HepG2 (cell line): ENCODE results near the gene CCNJL. TPM values are rescaled to one million over a fixed set of nuclear protein-coding genes. Genes with fewer than 3 reads are reported as not detected.

Experiments
- ATAC-seq: fragments of 200-7000 bp; cut with Tn5 transposase; 3 replicates; pipeline ENCODE4 v1.9.1; 2020; ENCODE audit warnings: mild to moderate bottlenecking, moderate library complexity
- BruUV-seq: library from RNA; stranded (reverse); fragments of 400-500 nt; replicated peaks from 2 replicates; lab custom pipeline; 2021; lab: Mats Ljungman, UMichigan
- CTCF ChIA-PET: fragments of 300-600 bp; formaldehyde crosslinking; extraction: SDS; loops from one replicate; lab custom pipeline; 2021; ENCODE audit warnings: low total read pairs, inconsistent platforms, low intra/inter-chr PET ratio; lab: Yijun Ruan, JAX
- POLR2A ChIA-PET: fragments of 350-600 bp; sonication (Branson Sonifier 250); formaldehyde crosslinking; loops from one replicate; lab custom pipeline; 2020; ENCODE audit warnings: antibody characterized with exemption, inconsistent platforms; lab: Yijun Ruan, JAX
- DNase-seq: peaks from one replicate; pipeline ENCODE4 v3.0.0-alpha.2; 2015; ENCODE audit warnings: low spot score
- FAIRE-seq: peaks from 3 replicates; lab custom pipeline; 2011; peaks lifted over from hg19 to GRCh38; lab: Jason Lieb, UNC
- H2AFZ ChIP-seq: one replicate; pipeline ENCODE4 v1.6.1; 2011; ENCODE audit warnings: low read length, inconsistent platforms
- H3K27ac ChIP-seq: fragments of 300-600 bp; 3 replicates; pipeline ENCODE4 v1.8.0; 2011; ENCODE audit warnings: mixed run types, mild to moderate bottlenecking, mixed read lengths, low read length, inconsistent platforms; ENCODE audit not compliant: insufficient read depth; ENCODE audit errors: extremely low read length
- H3K27me3 ChIP-seq, 2 experiments: fragments of 200-600 bp in 1 of 2; 2 replicates in 1 of 2; 3 replicates in 1 of 2; pipeline versions ENCODE4 v1.6.0 to v1.8.0; 2011; ENCODE audit warnings: low read length in 2 of 2, mild to moderate bottlenecking in 2 of 2, moderate library complexity in 2 of 2, inconsistent platforms in 1 of 2; ENCODE audit not compliant: insufficient read depth in 2 of 2, control insufficient read depth in 1 of 2
- H3K36me3 ChIP-seq, 2 experiments: fragments of 200-600 bp in 1 of 2; replicated peaks in 1 of 2; 2 replicates in 1 of 2; 3 replicates in 1 of 2; pipeline versions ENCODE4 v1.5.1 to v1.8.0; 2011; ENCODE audit warnings: low read length in 2 of 2, inconsistent platforms in 1 of 2; ENCODE audit not compliant: insufficient read depth in 2 of 2, control insufficient read depth in 1 of 2
- H3K4me1 ChIP-seq: 2 replicates; pipeline ENCODE4 v1.5.1; 2012; ENCODE audit warnings: low read length, inconsistent platforms; ENCODE audit not compliant: insufficient read depth
- H3K4me2 ChIP-seq: 2 replicates; pipeline ENCODE4 v1.6.0; 2011; ENCODE audit warnings: low read depth, low read length, inconsistent platforms
- H3K4me3 ChIP-seq, 3 experiments: fragments of 200-600 bp in 1 of 3; sonication (generic), shearing (Covaris generic) in 1 of 3; replicated peaks in 1 of 3; 2 replicates each; pipeline ENCODE4 v1.5.1; 2011 to 2016; ENCODE audit warnings: low read length in 3 of 3, inconsistent platforms in 2 of 3, low read depth in 2 of 3, mild to moderate bottlenecking in 2 of 3, control low read depth in 1 of 3, mixed read lengths in 1 of 3; ENCODE audit not compliant: insufficient read depth in 1 of 3
- H3K79me2 ChIP-seq: one replicate; pipeline ENCODE4 v1.6.1; 2011; ENCODE audit warnings: low read length, inconsistent platforms; ENCODE audit not compliant: insufficient read depth
- H3K9ac ChIP-seq: 2 replicates; pipeline ENCODE4 v1.6.0; 2011; ENCODE audit warnings: mild to moderate bottlenecking, low read depth, low read length, inconsistent platforms; ENCODE audit not compliant: insufficient read depth
- H3K9me3 ChIP-seq: 2 replicates; pipeline ENCODE4 v1.5.1; 2012; ENCODE audit warnings: mild to moderate bottlenecking, low read length
- H4K20me1 ChIP-seq: 2 replicates; pipeline ENCODE4 v1.6.0; 2011; ENCODE audit warnings: inconsistent platforms, mild to moderate bottlenecking, low read length, moderate library complexity; ENCODE audit not compliant: insufficient read depth
- ARID3A ChIP-seq: IDR thresholded peaks from 2 replicates; pipeline ENCODE4 v1.6.1; 2012; ENCODE audit warnings: low read depth, low read length, improper control_type of control experiment
- PBX2 ChIP-seq: IDR thresholded peaks from 2 replicates; pipeline ENCODE4 v1.6.1; 2016; ENCODE audit warnings: control low read depth
- ZFP36L1 ChIP-seq: sonication (generic); formaldehyde crosslinking; IDR thresholded peaks from 2 replicates; pipeline ENCODE4 v1.8.0; 2022; ENCODE audit warnings: mild to moderate bottlenecking, missing genetic modification reagents, moderate library complexity
- ZNF160 ChIP-seq: sonication (generic); formaldehyde crosslinking; IDR thresholded peaks from 2 replicates; pipeline ENCODE4 v1.8.0; 2022; ENCODE audit warnings: mild to moderate bottlenecking, inconsistent platforms, missing genetic modification reagents
- ZNF343 ChIP-seq: sonication (generic); formaldehyde crosslinking; IDR thresholded peaks from 2 replicates; pipeline ENCODE4 v1.4.0; 2020; ENCODE audit warnings: mild to moderate bottlenecking, missing genetic modification reagents
- WGBS: methylation state at CpG from one replicate; pipeline ENCODE4 v1.1.6; 2017; ENCODE audit warnings: low lambda C conversion rate; 5-methylcytosine and 5-hydroxymethylcytosine counted together
- in situ Hi-C: cut with HindIII; loops from 2 replicates; pipeline ENCODE4 v1.10.0; 2017; ENCODE audit warnings: low pct_unique_long_range_greater_than_20kb; ENCODE audit not compliant: extremely low pct_ligation_motif_present
- intact Hi-C: fragments of 100-400 bp; cut with micrococcal nuclease; formaldehyde crosslinking; loops from one replicate; pipeline ENCODE4 v1.10.0; 2022; ENCODE audit not compliant: unreplicated experiment
- polyA plus RNA-seq, 8 experiments: library from polyadenylated mRNA; depleted of rRNA in 3 of 8; stranded (reverse) in 7 of 8; unstranded in 1 of 8; fragments of >200 nt; fragmentation: Illumina TruSeq in 4 of 8; extraction: Trizol in 4 of 8; gene quantifications; 2 replicates each; pipeline versions ENCODE4 v1.2.1 to v1.2.3, GENCODE V29; 2011 to 2016; ENCODE audit warnings: low read depth in 4 of 8, missing spikeins in 1 of 8, mixed read lengths in 1 of 8; ENCODE audit not compliant: insufficient read depth in 1 of 8
- total RNA-seq, 5 experiments: library from RNA; depleted of rRNA; stranded (reverse); fragments of >200 nt; fragmentation: Illumina TruSeq; extraction: Trizol; gene quantifications; 2 replicates each; pipeline ENCODE4 v1.2.3, GENCODE V29; 2016; ENCODE audit warnings: low read depth in 1 of 5

The CCNJL gene
- total and polyA plus RNA-seq, 2 of the 13 experiments (the other 11 are each of a cell fraction or from before 2014, with no cell fraction given) = 1.6 to 4.4 TPM

GRCh38 chr5:160353379-160353778 is 41.0 kb upstream of the CCNJL start:
- intact Hi-C loops = no loop called here
- 38% methylated on average over 5 of the region's 8 CpGs for WGBS
- ChIA-PET POLR2A (no interaction called here), CTCF (no interaction called here)
- H3K4me3 ChIP-seq = no peak overlapping the region
- DNase-seq = no peak
- no peak overlapping the region for H3K9ac ChIP-seq
- no peaks in the 10 kb centered on the region for H3K36me3 ChIP-seq
- no peak for FAIRE-seq
- no TSS peak for BruUV-seq
- no peak overlapping the region for H3K27ac ChIP-seq
- no peak overlapping the region for H3K4me2 ChIP-seq
- no peak overlapping the region for H2AFZ ChIP-seq
- H3K4me1 ChIP-seq = no peaks in the 10 kb centered on the region
- H4K20me1 ChIP-seq = no peaks in the 10 kb centered on the region
- TF ChIP-seq ZNF160 (CRISPR knock-in tag) = no peak
- no peak for TF ChIP-seq ZNF343 (CRISPR knock-in tag)
- 0 out of 2 replicates have a peak, but pooled peaks have one; percentile 31 for TF ChIP-seq PBX2 (CRISPR knock-in tag)
- in situ Hi-C loops = no loop called here
- H3K9me3 ChIP-seq = no peaks in the 10 kb centered on the region
- ATAC-seq = no peak
- H3K79me2 ChIP-seq = no peaks in the 10 kb centered on the region
- H3K27me3 ChIP-seq = peaks cover 0 to 12% of the 10 kb centered on the region in 2 experiments; a peak in 3 of 5 replicates

- TF ChIP-seq ZFP36L1 (no peak), ARID3A (no peak)
- TF ChIP-seq, all 625 proteins: peak for 0
- CTCF ChIA-PET = no interaction called here
- BruUV-seq = no TSS peak
- in situ Hi-C loops = no loop called here
- intact Hi-C loops = no loop called here
- Histone ChIP-seq H3K27me3 (peaks cover 2 to 15% of the 10 kb centered on the region in 2 experiments; a peak in 3 of 5 replicates), H3K4me2 (no peak overlapping the region), H3K9me3 (no peaks in the 10 kb centered on the region), H3K27ac (no peak overlapping the region), H4K20me1 (no peaks in the 10 kb centered on the region), H2AFZ (no peak overlapping the region), H3K79me2 (no peaks in the 10 kb centered on the region), H3K4me3 (no peak overlapping the region), H3K9ac (no peak overlapping the region), H3K36me3 (no peaks in the 10 kb centered on the region), H3K4me1 (no peaks in the 10 kb centered on the region)
- DNase-seq (no peak), FAIRE-seq (no peak), ATAC-seq (no peak)
- POLR2A ChIA-PET = no interaction called here
- 63% methylated on average over 3 of the region's 4 CpGs for WGBS
These were observed 39.9 kb upstream of the CCNJL start for GRCh38 chr5:160352308-160352707.
